Measurements from ENCODE around the gene HCK. TPM values are rescaled to one million over a fixed set of nuclear protein-coding genes. Genes with fewer than 3 reads are reported as not detected.

The HCK gene
- total RNA-seq, 4 donors from 2014 or later = 1.4 to 4.7 (median 4.2) TPM

- Histone ChIP-seq H3K36me3 (no peaks in the 10 kb centered on the region), H3K27ac (no peak overlapping the region), H3K4me1 (no peaks in the 10 kb centered on the region), H3K9me3 (no peaks in the 10 kb centered on the region), H3K27me3 (peaks cover 0 to 4% (median 3%) of the 10 kb centered on the region in 3 donors), H3K4me3 (no peak overlapping the region)
- no peak for ATAC-seq
- in situ Hi-C loops (cut with MboI; ENCODE audit: low sequenced_read_pairs in 4 of 4) = no loop called here
- intact Hi-C loops (cut with DNase I; ENCODE audit: low total_unique reads) = no loop called here
- no peak for DNase-seq
- no peak for TF ChIP-seq POLR2A (IDR thresholded peaks at IDR 0.05)
- TF ChIP-seq CTCF (IDR thresholded peaks at IDR 0.05 in 4 of 5, conservative IDR thresholded peaks at IDR 0.05 in 1 of 5) = no peak
Observed at GRCh38 chr20:32077190-32077589, 25.1 kb downstream of the HCK start.

GRCh38 chr20:32078322-32078721 lies 26.3 kb downstream of the HCK start:
- DNase-seq (no peak), ATAC-seq (no peak)
- no peak for TF ChIP-seq POLR2A (IDR thresholded peaks at IDR 0.05)
- peaks cover 0 to 4% (median 3%) of the 10 kb centered on the region in 3 donors for H3K27me3 ChIP-seq
- H3K9me3 ChIP-seq = no peaks in the 10 kb centered on the region
- no peak overlapping the region for H3K27ac ChIP-seq
- no peaks in the 10 kb centered on the region for H3K36me3 ChIP-seq
- intact Hi-C loops (cut with DNase I; ENCODE audit: low total_unique reads) (no loop called here), in situ Hi-C loops (cut with MboI; ENCODE audit: low sequenced_read_pairs in 4 of 4) (no loop called here)
- H3K4me3 ChIP-seq = no peak overlapping the region
- no peaks in the 10 kb centered on the region for H3K4me1 ChIP-seq

- H3K27me3 ChIP-seq = peaks cover 0 to 4% (median 3%) of the 10 kb centered on the region in 3 donors
- H3K4me3 ChIP-seq = no peak overlapping the region
- intact Hi-C loops (cut with DNase I; ENCODE audit: low total_unique reads) = no loop called here
- in situ Hi-C loops (cut with MboI; ENCODE audit: low sequenced_read_pairs in 4 of 4) = no loop called here
- TF ChIP-seq POLR2A (IDR thresholded peaks at IDR 0.05) = no peak
- TF ChIP-seq CTCF (IDR thresholded peaks at IDR 0.05 in 4 of 5, conservative IDR thresholded peaks at IDR 0.05 in 1 of 5) = no peak
- H3K36me3 ChIP-seq = no peaks in the 10 kb centered on the region
- DNase-seq = no peak
- H3K4me1 ChIP-seq = no peaks in the 10 kb centered on the region
- H3K27ac ChIP-seq = no peak overlapping the region
- no peaks in the 10 kb centered on the region for H3K9me3 ChIP-seq
- no peak for ATAC-seq
Observed at GRCh38 chr20:32078791-32079190, 26.7 kb downstream of the HCK start.

- H3K4me3 ChIP-seq = no peak overlapping the region
- H3K4me1 ChIP-seq = no peaks in the 10 kb centered on the region
- no peaks in the 10 kb centered on the region for H3K9me3 ChIP-seq
- intact Hi-C loops (cut with DNase I; ENCODE audit: low total_unique reads) = no loop called here
- TF ChIP-seq POLR2A (IDR thresholded peaks at IDR 0.05) (no peak), CTCF (IDR thresholded peaks at IDR 0.05 in 4 of 5, conservative IDR thresholded peaks at IDR 0.05 in 1 of 5) (no peak)
- no peaks in the 10 kb centered on the region for H3K36me3 ChIP-seq
- DNase-seq = no peak
- H3K27me3 ChIP-seq = peaks cover 0 to 4% (median 3%) of the 10 kb centered on the region in 3 donors
- in situ Hi-C loops (cut with MboI; ENCODE audit: low sequenced_read_pairs in 4 of 4) = no loop called here
- no peak for ATAC-seq
- H3K27ac ChIP-seq = no peak overlapping the region
Observed at GRCh38 chr20:32079655-32080109, 27.6 kb downstream of the HCK start.

- ATAC-seq (no peak), DNase-seq (no peak)
- H3K4me1 ChIP-seq = no peaks in the 10 kb centered on the region
- peaks cover 0 to 3% (median 0%) of the 10 kb centered on the region in 3 donors for H3K27me3 ChIP-seq
- no peak overlapping the region for H3K27ac ChIP-seq
- intact Hi-C loops (cut with DNase I; ENCODE audit: low total_unique reads) (no loop called here), in situ Hi-C loops (cut with MboI; ENCODE audit: low sequenced_read_pairs in 4 of 4) (no loop called here)
- no peaks in the 10 kb centered on the region for H3K9me3 ChIP-seq
- TF ChIP-seq POLR2A (IDR thresholded peaks at IDR 0.05) = no peak
- no peak for TF ChIP-seq CTCF (IDR thresholded peaks at IDR 0.05 in 4 of 5, conservative IDR thresholded peaks at IDR 0.05 in 1 of 5)
- H3K4me3 ChIP-seq = no peak overlapping the region
- H3K36me3 ChIP-seq = no peaks in the 10 kb centered on the region
Observed at GRCh38 chr20:32080783-32081182, 28.7 kb downstream of the HCK start.
